Activated gamma-delta T cell (primary cell): ENCODE measurements around the gene NHLRC1.

Experiments
- DNase-seq: peaks from one replicate; lab custom pipeline; 2025; lab: John Stamatoyannopoulos, UW

NHLRC1 gene

GRCh38 chr6:18139935-18140621 is 17.6 kb upstream of the NHLRC1 start:
- DNase-seq, result no peak

GRCh38 chr6:18138906-18139305 is 16.4 kb upstream of the NHLRC1 start:
- no peak for DNase-seq

- DNase-seq, result no peak
Observed at GRCh38 chr6:18136260-18136659, 13.8 kb upstream of the NHLRC1 start.

GRCh38 chr6:18135171-18135570 is 12.7 kb upstream of the NHLRC1 start:
- DNase-seq, result no peak

- DNase-seq, result no peak
Observed at GRCh38 chr6:18132346-18132745, 9.9 kb upstream of the NHLRC1 start.

- DNase-seq, result no peak
Observed at GRCh38 chr6:18126121-18126520, 3.6 kb upstream of the NHLRC1 start.

- no peak for DNase-seq
Observed at GRCh38 chr6:18121580-18122127, 823 bp downstream of the NHLRC1 start.

GRCh38 chr6:18119236-18119635 is 3.2 kb downstream of the NHLRC1 start:
- DNase-seq, result no peak

GRCh38 chr6:18118330-18118729 is 4.1 kb downstream of the NHLRC1 start:
- DNase-seq, result no peak

GRCh38 chr6:18117136-18117535 is 5.3 kb downstream of the NHLRC1 start:
- DNase-seq, result no peak

GRCh38 chr6:18115356-18115755 is 7.1 kb downstream of the NHLRC1 start:
- DNase-seq, result no peak

- no peak for DNase-seq
Observed at GRCh38 chr6:18110162-18110561, 12.3 kb downstream of the NHLRC1 start.

GRCh38 chr6:18107061-18107460 is 15.4 kb downstream of the NHLRC1 start:
- no peak for DNase-seq

GRCh38 chr6:18102783-18103509 is 19.5 kb downstream of the NHLRC1 start:
- DNase-seq, result no peak

- no peak for DNase-seq
Observed at GRCh38 chr6:18101873-18102272, 20.6 kb downstream of the NHLRC1 start.

GRCh38 chr6:18101271-18101670 is 21.2 kb downstream of the NHLRC1 start:
- no peak for DNase-seq

GRCh38 chr6:18100296-18100695 is 22.2 kb downstream of the NHLRC1 start:
- no peak for DNase-seq

GRCh38 chr6:18099511-18099910 is 23.0 kb downstream of the NHLRC1 start:
- no peak for DNase-seq

- DNase-seq, result no peak
Observed at GRCh38 chr6:18096423-18096822, 26.1 kb downstream of the NHLRC1 start.

- no peak for DNase-seq
Observed at GRCh38 chr6:18091382-18091781, 31.1 kb downstream of the NHLRC1 start.

GRCh38 chr6:18090349-18090786 is 32.1 kb downstream of the NHLRC1 start:
- no peak for DNase-seq

GRCh38 chr6:18088419-18089296 is 33.8 kb downstream of the NHLRC1 start:
- DNase-seq, result no peak
